GM21528 (cell line): ENCODE data around the gene ACAD11.
"Not testable (repeated sequence)": the region's sequence is repeated elsewhere in the genome, so short reads cannot be mapped to it uniquely, and the experiment has no call there.

Source experiments
- ATAC-seq: cut with Tn5 transposase; IDR thresholded peaks from one replicate; pipeline ENCODE4 v1.9.1; 2021; ENCODE audit warnings: mild to moderate bottlenecking, moderate library complexity; ENCODE audit not compliant: unreplicated experiment, low FRiP score

The ACAD11 gene

GRCh38 chr3:132556508-132557159 is 103.0 kb downstream of the ACAD11 start:
- ATAC-seq, result no peak

- ATAC-seq, result not testable (repeated sequence)
Measured at GRCh38 chr3:132556036-132556386, 103.6 kb downstream of the ACAD11 start.

GRCh38 chr3:132555306-132556035 is 104.1 kb downstream of the ACAD11 start:
- no peak for ATAC-seq

GRCh38 chr3:132554437-132554836 is 105.2 kb downstream of the ACAD11 start:
- no peak for ATAC-seq

- ATAC-seq, result no peak
Measured at GRCh38 chr3:132553826-132554225, 105.8 kb downstream of the ACAD11 start.

- no peak for ATAC-seq
Measured at GRCh38 chr3:132550579-132551305, 108.9 kb downstream of the ACAD11 start.

GRCh38 chr3:132549890-132550578 is 109.6 kb downstream of the ACAD11 start:
- ATAC-seq, result peak; percentile 80

GRCh38 chr3:132549169-132549568 is 110.4 kb downstream of the ACAD11 start:
- ATAC-seq, result no peak

- no peak for ATAC-seq
Measured at GRCh38 chr3:132545471-132545870, 114.1 kb downstream of the ACAD11 start.

GRCh38 chr3:132544130-132544529 is 115.5 kb downstream of the ACAD11 start:
- no peak for ATAC-seq

GRCh38 chr3:132543011-132543739 is 116.4 kb downstream of the ACAD11 start:
- no peak for ATAC-seq

- ATAC-seq, result no peak
Measured at GRCh38 chr3:132542577-132542976, 117.0 kb downstream of the ACAD11 start.

GRCh38 chr3:132539681-132540080 is 119.9 kb downstream of the ACAD11 start:
- ATAC-seq, result no peak

- ATAC-seq, result no peak
Measured at GRCh38 chr3:132538072-132538471, 121.5 kb downstream of the ACAD11 start.

- no peak for ATAC-seq
Measured at GRCh38 chr3:132537297-132537696, 122.3 kb downstream of the ACAD11 start.

GRCh38 chr3:132536442-132537153 is 123.0 kb downstream of the ACAD11 start:
- ATAC-seq, result no peak

GRCh38 chr3:132535575-132536441 is 123.8 kb downstream of the ACAD11 start:
- no peak for ATAC-seq

GRCh38 chr3:132530624-132531023 is 129.0 kb downstream of the ACAD11 start:
- no peak for ATAC-seq

GRCh38 chr3:132522353-132522752 is 137.3 kb downstream of the ACAD11 start:
- peak; percentile 96 for ATAC-seq
